Measurements from ENCODE around the gene STKLD1.

DNA sequence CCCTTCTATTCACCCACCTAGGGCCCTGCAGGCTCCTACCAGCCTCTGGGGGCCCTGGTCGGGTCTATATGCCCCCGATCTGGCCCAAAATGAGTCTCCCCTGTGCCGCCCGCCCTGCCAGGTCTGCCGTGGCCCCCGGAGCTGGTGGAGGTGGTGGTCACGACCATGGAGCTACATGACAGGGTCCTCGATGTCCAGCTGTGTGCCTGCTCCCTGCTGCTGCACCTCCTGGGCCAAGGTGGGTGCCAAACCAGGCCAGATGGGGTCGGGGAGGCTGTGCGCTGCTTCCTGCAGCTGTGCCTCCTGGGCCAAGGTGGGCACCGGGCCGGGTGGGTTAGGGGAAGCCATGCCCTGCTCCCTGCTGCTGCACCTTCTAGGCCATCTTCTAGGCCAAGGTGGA is 24.1 kb downstream of the STKLD1 start:
- TF ChIP-seq, protein P1, sequence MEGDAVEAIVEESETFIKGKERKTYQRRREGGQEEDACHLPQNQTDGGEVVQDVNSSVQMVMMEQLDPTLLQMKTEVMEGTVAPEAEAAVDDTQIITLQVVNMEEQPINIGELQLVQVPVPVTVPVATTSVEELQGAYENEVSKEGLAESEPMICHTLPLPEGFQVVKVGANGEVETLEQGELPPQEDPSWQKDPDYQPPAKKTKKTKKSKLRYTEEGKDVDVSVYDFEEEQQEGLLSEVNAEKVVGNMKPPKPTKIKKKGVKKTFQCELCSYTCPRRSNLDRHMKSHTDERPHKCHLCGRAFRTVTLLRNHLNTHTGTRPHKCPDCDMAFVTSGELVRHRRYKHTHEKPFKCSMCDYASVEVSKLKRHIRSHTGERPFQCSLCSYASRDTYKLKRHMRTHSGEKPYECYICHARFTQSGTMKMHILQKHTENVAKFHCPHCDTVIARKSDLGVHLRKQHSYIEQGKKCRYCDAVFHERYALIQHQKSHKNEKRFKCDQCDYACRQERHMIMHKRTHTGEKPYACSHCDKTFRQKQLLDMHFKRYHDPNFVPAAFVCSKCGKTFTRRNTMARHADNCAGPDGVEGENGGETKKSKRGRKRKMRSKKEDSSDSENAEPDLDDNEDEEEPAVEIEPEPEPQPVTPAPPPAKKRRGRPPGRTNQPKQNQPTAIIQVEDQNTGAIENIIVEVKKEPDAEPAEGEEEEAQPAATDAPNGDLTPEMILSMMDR (IDR thresholded peaks at IDR 0.05) = no peak
- no peak for TF ChIP-seq POLR2A (IDR thresholded peaks at IDR 0.05)

All from lower leg skin (tissue), 3 donors.